Smooth muscle cell (in vitro differentiated cells): ENCODE measurements around the gene UGT1A7. TPM values are rescaled to one million over a fixed set of nuclear protein-coding genes. Genes with fewer than 3 reads are reported as not detected.

Experiments used
- DNase-seq: peaks from one replicate; lab custom pipeline; 2025; ENCODE audit not compliant: unreplicated experiment; lab: John Stamatoyannopoulos, UW
- H2AFZ ChIP-seq: fragments of 200-600 bp; sonication (generic); 2 replicates; pipeline ENCODE4 v1.6.0; 2016; ENCODE audit warnings: antibody characterized with exemption, low read depth, mild to moderate bottlenecking
- H3F3A ChIP-seq: fragments of 200-600 bp; sonication (generic); 2 replicates; pipeline ENCODE4 v1.6.0; 2017; ENCODE audit warnings: antibody characterized with exemption, low read depth
- H3K27ac ChIP-seq: fragments of 200-600 bp; sonication (generic); 2 replicates; pipeline ENCODE4 v1.5.1; 2016; ENCODE audit warnings: low read depth, mild to moderate bottlenecking
- H3K27me3 ChIP-seq: fragments of 200-600 bp; sonication (generic); 2 replicates; pipeline ENCODE4 v1.6.1; 2016; ENCODE audit warnings: low read depth, mild to moderate bottlenecking
- H3K36me3 ChIP-seq: fragments of 200-600 bp; sonication (generic); 2 replicates; pipeline ENCODE4 v1.5.1; 2016; ENCODE audit warnings: low read depth
- H3K4me1 ChIP-seq: fragments of 200-600 bp; sonication (generic); 2 replicates; pipeline ENCODE4 v1.5.1; 2016; ENCODE audit warnings: low read depth
- H3K4me2 ChIP-seq: fragments of 200-600 bp; sonication (generic); 2 replicates; pipeline ENCODE4 v1.6.0; 2016; ENCODE audit warnings: mild to moderate bottlenecking
- H3K4me3 ChIP-seq: fragments of 200-600 bp; sonication (generic); 2 replicates; pipeline ENCODE4 v1.5.1; 2016; ENCODE audit warnings: mild to moderate bottlenecking
- H3K79me2 ChIP-seq: fragments of 200-600 bp; sonication (generic); 2 replicates; pipeline ENCODE4 v1.6.0; 2016; ENCODE audit warnings: low read depth, mild to moderate bottlenecking
- H3K9ac ChIP-seq: fragments of 200-600 bp; sonication (generic); 2 replicates; pipeline ENCODE4 v1.6.0; 2016; ENCODE audit warnings: low read depth
- H3K9me3 ChIP-seq: fragments of 200-600 bp; sonication (generic); replicated peaks from 2 replicates; pipeline ENCODE4 v1.5.1; 2016; ENCODE audit warnings: low read depth
- H4K20me1 ChIP-seq: fragments of 200-600 bp; sonication (generic); 2 replicates; pipeline ENCODE4 v1.6.0; 2016; ENCODE audit warnings: low read depth
- CTCF ChIP-seq: fragments of 200-600 bp; sonication (generic); IDR thresholded peaks from 2 replicates; pipeline ENCODE4 v1.5.1; 2017; ENCODE audit warnings: borderline replicate concordance, mild to moderate bottlenecking, antibody characterized with exemption; ENCODE audit not compliant: insufficient read depth, poor library complexity, severe bottlenecking
- WGBS: methylation state at CpG from one replicate; pipeline ENCODE4 v1.1.7; 2016; ENCODE audit warnings: low lambda C conversion rate; 5-methylcytosine and 5-hydroxymethylcytosine counted together
- polyA plus RNA-seq: library from polyadenylated mRNA; unstranded; fragments of >200 nt; fragmentation: Nextera tagmentation; extraction: Ambion mirVana; gene quantifications from 2 replicates; pipeline ENCODE4 v1.2.1, GENCODE V29; 2016
- total RNA-seq: library from RNA; depleted of rRNA; stranded (reverse); fragments of >200 nt; gene quantifications from 2 replicates; pipeline ENCODE4 v1.2.3, GENCODE V29; 2014

UGT1A7 gene
- total and polyA plus RNA-seq, 2 experiments from 2014 or later = not detected

- no peaks in the 10 kb centered on the region for H3K36me3 ChIP-seq
- H3K9me3 ChIP-seq = no peaks in the 10 kb centered on the region
- no peak overlapping the region for H3K4me3 ChIP-seq
- no peak overlapping the region for H3K9ac ChIP-seq
- H2AFZ ChIP-seq = no peak overlapping the region
- H3K4me2 ChIP-seq = no peak overlapping the region
- DNase-seq = no peak
- 92% methylated on average over 21 of the region's 21 CpGs for WGBS
- no peaks in the 10 kb centered on the region for H3F3A ChIP-seq
- H3K27me3 ChIP-seq = no peaks in the 10 kb centered on the region
- no peaks in the 10 kb centered on the region for H4K20me1 ChIP-seq
- no peak overlapping the region for H3K27ac ChIP-seq
- H3K79me2 ChIP-seq = no peaks in the 10 kb centered on the region
- no peaks in the 10 kb centered on the region for H3K4me1 ChIP-seq
- TF ChIP-seq CTCF = no peak
Observed at GRCh38 chr2:233822101-233822771, 140.5 kb downstream of the UGT1A7 start.

Other genes starting within 250 kb of the UGT1A7 start
- 18.0 and 23.6 TPM in 2 replicates for gene USP40, start 115.1 kb upstream of the UGT1A7 start, total RNA-seq
- 9.4 and 16.4 TPM in 2 replicates for gene USP40, start 115.1 kb upstream of the UGT1A7 start, polyA plus RNA-seq
- gene UGT1A8, start 64.3 kb upstream of the UGT1A7 start, total RNA-seq = not detected in 2 replicates
- not detected in 2 replicates for gene UGT1A8, start 64.3 kb upstream of the UGT1A7 start, polyA plus RNA-seq
- gene UGT1A10, start 45.5 kb upstream of the UGT1A7 start, total RNA-seq = not detected in 2 replicates
- gene UGT1A10, start 45.5 kb upstream of the UGT1A7 start, polyA plus RNA-seq = not detected in 2 replicates
- gene UGT1A9, start 10.0 kb upstream of the UGT1A7 start, total RNA-seq = not detected in 2 replicates
- not detected in 2 replicates for gene UGT1A9, start 10.0 kb upstream of the UGT1A7 start, polyA plus RNA-seq
- gene UGT1A6, start 11.0 kb downstream of the UGT1A7 start, total RNA-seq = 0.63 TPM in 1 of 2 replicates, not detected in the other
- gene UGT1A6, start 11.0 kb downstream of the UGT1A7 start, polyA plus RNA-seq = not detected in 2 replicates
- not detected in 2 replicates for gene UGT1A5, start 31.0 kb downstream of the UGT1A7 start, total RNA-seq
- gene UGT1A5, start 31.0 kb downstream of the UGT1A7 start, polyA plus RNA-seq = not detected in 2 replicates
- not detected in 2 replicates for gene UGT1A4, start 36.8 kb downstream of the UGT1A7 start, total RNA-seq
- not detected in 2 replicates for gene UGT1A4, start 36.8 kb downstream of the UGT1A7 start, polyA plus RNA-seq
- not detected in 2 replicates for gene UGT1A3, start 47.1 kb downstream of the UGT1A7 start, total RNA-seq
- gene UGT1A3, start 47.1 kb downstream of the UGT1A7 start, polyA plus RNA-seq = not detected in 2 replicates
- not detected in 2 replicates for gene UGT1A1, start 78.4 kb downstream of the UGT1A7 start, total RNA-seq
- not detected in 2 replicates for gene UGT1A1, start 78.4 kb downstream of the UGT1A7 start, polyA plus RNA-seq
- not detected in 2 replicates for gene MROH2A, start 96.4 kb downstream of the UGT1A7 start, total RNA-seq
- gene MROH2A, start 96.4 kb downstream of the UGT1A7 start, polyA plus RNA-seq = not detected in 2 replicates
- 12.3 and 19.5 TPM in 2 replicates for gene HJURP, start 172.6 kb downstream of the UGT1A7 start, total RNA-seq
- 7.9 and 8.6 TPM in 2 replicates for gene HJURP, start 172.6 kb downstream of the UGT1A7 start, polyA plus RNA-seq
- not detected in 2 replicates for gene TRPM8, start 235.5 kb downstream of the UGT1A7 start, total RNA-seq
- gene TRPM8, start 235.5 kb downstream of the UGT1A7 start, polyA plus RNA-seq = not detected in 2 replicates